HG03520 (cell line): ENCODE measurements around the gene MACROH2A2.
"Not testable (repeated sequence)": the region's sequence is repeated elsewhere in the genome, so short reads cannot be mapped to it uniquely, and the experiment has no call there.

ENCODE experiments used
- ATAC-seq: cut with Tn5 transposase; IDR thresholded peaks from one replicate; pipeline ENCODE4 v1.9.1; 2021; ENCODE audit warnings: mild to moderate bottlenecking, moderate library complexity; ENCODE audit not compliant: unreplicated experiment

The MACROH2A2 gene

GRCh38 chr10:70097459-70097858 is 44.8 kb downstream of the MACROH2A2 start:
- ATAC-seq, result no peak

GRCh38 chr10:70098271-70098670 is 45.6 kb downstream of the MACROH2A2 start:
- ATAC-seq, result no peak

- not testable (repeated sequence) for ATAC-seq
These were observed 48.5 kb downstream of the MACROH2A2 start for GRCh38 chr10:70101068-70101562.

GRCh38 chr10:70101668-70102067 is 49.0 kb downstream of the MACROH2A2 start:
- ATAC-seq, result no peak

GRCh38 chr10:70106958-70107791 is 54.5 kb downstream of the MACROH2A2 start:
- ATAC-seq, result no peak

- no peak for ATAC-seq
These were observed 56.6 kb downstream of the MACROH2A2 start for GRCh38 chr10:70109064-70109729.

- ATAC-seq, result no peak
These were observed 58.9 kb downstream of the MACROH2A2 start for GRCh38 chr10:70111496-70111895.

GRCh38 chr10:70112071-70112470 is 59.4 kb downstream of the MACROH2A2 start:
- no peak for ATAC-seq

GRCh38 chr10:70114902-70115301 is 62.3 kb downstream of the MACROH2A2 start:
- ATAC-seq, result no peak

- no peak for ATAC-seq
These were observed 63.5 kb downstream of the MACROH2A2 start for GRCh38 chr10:70115948-70116682.

- ATAC-seq, result no peak
These were observed 65.0 kb downstream of the MACROH2A2 start for GRCh38 chr10:70117646-70118045.

- no peak for ATAC-seq
These were observed 65.5 kb downstream of the MACROH2A2 start for GRCh38 chr10:70118196-70118595.

GRCh38 chr10:70119197-70119596 is 66.6 kb downstream of the MACROH2A2 start:
- no peak for ATAC-seq

GRCh38 chr10:70119623-70120022 is 67.0 kb downstream of the MACROH2A2 start:
- no peak for ATAC-seq

GRCh38 chr10:70120417-70120816 is 67.8 kb downstream of the MACROH2A2 start:
- no peak for ATAC-seq

GRCh38 chr10:70121281-70121949 is 68.8 kb downstream of the MACROH2A2 start:
- ATAC-seq, result no peak

- no peak for ATAC-seq
These were observed 70.1 kb downstream of the MACROH2A2 start for GRCh38 chr10:70122742-70123141.

- ATAC-seq, result not testable (repeated sequence)
These were observed 70.5 kb downstream of the MACROH2A2 start for GRCh38 chr10:70123166-70123565.

- no peak for ATAC-seq
These were observed 71.2 kb downstream of the MACROH2A2 start for GRCh38 chr10:70123817-70124216.

GRCh38 chr10:70124415-70124814 is 71.8 kb downstream of the MACROH2A2 start:
- no peak for ATAC-seq

GRCh38 chr10:70124918-70125317 is 72.3 kb downstream of the MACROH2A2 start:
- ATAC-seq, result no peak
